WTC11 (cell line): Measurements from ENCODE around the gene HNF1A. TPM values are rescaled to one million over a fixed set of nuclear protein-coding genes. Genes with fewer than 3 reads are reported as not detected.

Experiments used
- ATAC-seq: fragments of 200-7000 bp; cut with Tn5 transposase; 2 replicates; pipeline ENCODE4 v1.10.0; 2021; ENCODE audit warnings: mild to moderate bottlenecking, moderate library complexity
- CTCF ChIA-PET: fragments of 300-600 bp; sonication (Branson Sonifier 250); formaldehyde crosslinking; loops from one replicate; lab custom pipeline; 2021; ENCODE audit warnings: antibody characterized with exemption; lab: Charles Lee
- POLR2A ChIA-PET: fragments of 350-600 bp; sonication (Branson Sonifier 250); formaldehyde crosslinking; loops from one replicate; lab custom pipeline; 2021; ENCODE audit warnings: antibody characterized with exemption; lab: Charles Lee
- DNase-seq: peaks from one replicate; pipeline ENCODE4 v3.0.0; 2021; ENCODE audit warnings: low spot score
- H3K27ac Mint-ChIP-seq: 2 replicates; pipeline ENCODE4 v1.8.0; 2021; ENCODE audit warnings: mixed read lengths
- H3K27me3 Mint-ChIP-seq: 2 replicates; pipeline ENCODE4 v1.8.0; 2021; ENCODE audit warnings: low read depth, mild to moderate bottlenecking, moderate library complexity, mixed read lengths
- H3K36me3 Mint-ChIP-seq: 2 replicates; pipeline ENCODE4 v1.8.0; 2021; ENCODE audit warnings: mixed read lengths
- H3K4me1 Mint-ChIP-seq: 2 replicates; pipeline ENCODE4 v1.8.0; 2022; ENCODE audit warnings: mixed read lengths
- H3K4me3 Mint-ChIP-seq: 2 replicates; pipeline ENCODE4 v1.8.0; 2021; ENCODE audit warnings: mild to moderate bottlenecking, moderate library complexity, mixed read lengths
- H3K9me3 Mint-ChIP-seq: 2 replicates; pipeline ENCODE4 v1.8.0; 2021; ENCODE audit warnings: mixed read lengths
- CBFB ChIP-seq: sonication (generic); formaldehyde crosslinking; IDR thresholded peaks from 2 replicates; pipeline ENCODE4 v1.8.1; 2022; ENCODE audit warnings: mild to moderate bottlenecking, low read depth, missing genetic modification reagents
- CREB1 ChIP-seq: sonication (generic); formaldehyde crosslinking; IDR thresholded peaks from 2 replicates; pipeline ENCODE4 v1.8.0; 2023; ENCODE audit warnings: mild to moderate bottlenecking, missing genetic modification reagents
- CREM ChIP-seq: sonication (generic); formaldehyde crosslinking; IDR thresholded peaks from 2 replicates; pipeline ENCODE4 v1.8.1; 2022; ENCODE audit warnings: mild to moderate bottlenecking, missing genetic modification reagents, moderate library complexity
- EMX1 ChIP-seq: fragments of 250-450 bp; sonication (Bioruptor Pico); IDR thresholded peaks from 2 replicates; pipeline ENCODE4 v1.8.0; 2021; ENCODE audit warnings: mild to moderate bottlenecking
- GTF2I ChIP-seq: fragments of 250-450 bp; sonication (Bioruptor Pico); conservative IDR thresholded peaks from 2 replicates; pipeline ENCODE4 v1.4.0; 2021; ENCODE audit warnings: mild to moderate bottlenecking
- MXD4 ChIP-seq: fragments of 250-450 bp; sonication (Bioruptor Pico); IDR thresholded peaks from 2 replicates; pipeline ENCODE4 v1.8.0; 2021; ENCODE audit warnings: mild to moderate bottlenecking, moderate library complexity, borderline replicate concordance
- NFYB ChIP-seq: sonication (generic); formaldehyde crosslinking; conservative IDR thresholded peaks from 2 replicates; pipeline ENCODE4 v1.8.0; 2022; ENCODE audit warnings: low read depth, missing genetic modification reagents
- OVOL2 ChIP-seq: fragments of 250-450 bp; sonication (Bioruptor Pico); IDR thresholded peaks from 2 replicates; pipeline ENCODE4 v1.9.0; 2021; ENCODE audit warnings: mild to moderate bottlenecking, borderline replicate concordance
- RORB ChIP-seq: fragments of 250-450 bp; sonication (Bioruptor Pico); IDR thresholded peaks from 2 replicates; pipeline ENCODE4 v1.9.0; 2021; ENCODE audit warnings: mild to moderate bottlenecking
- SMAD4 ChIP-seq: sonication (generic); formaldehyde crosslinking; IDR thresholded peaks from 2 replicates; pipeline ENCODE4 v1.8.0; 2022; ENCODE audit warnings: mild to moderate bottlenecking, missing genetic modification reagents
- TEAD1 ChIP-seq: sonication (generic); formaldehyde crosslinking; IDR thresholded peaks from 2 replicates; pipeline ENCODE4 v1.8.0; 2022; ENCODE audit warnings: mild to moderate bottlenecking, missing genetic modification reagents
- ZBTB21 ChIP-seq: sonication (generic); formaldehyde crosslinking; IDR thresholded peaks from 2 replicates; pipeline ENCODE4 v1.8.1; 2023; ENCODE audit warnings: mild to moderate bottlenecking, missing genetic modification reagents, borderline replicate concordance
- ZNF121 ChIP-seq: sonication (generic); formaldehyde crosslinking; IDR thresholded peaks from 2 replicates; pipeline ENCODE4 v1.8.0; 2023; ENCODE audit warnings: missing genetic modification reagents
- ZNF317 ChIP-seq: sonication (generic); formaldehyde crosslinking; IDR thresholded peaks from 2 replicates; pipeline ENCODE4 v1.8.1; 2023; ENCODE audit warnings: low read depth, mild to moderate bottlenecking, moderate library complexity, missing genetic modification reagents, borderline replicate concordance
- ZNF396 ChIP-seq: fragments of 250-450 bp; sonication (Bioruptor Pico); IDR thresholded peaks from 2 replicates; pipeline ENCODE4 v1.8.0; 2021; ENCODE audit warnings: mild to moderate bottlenecking, moderate library complexity, borderline replicate concordance
- total RNA-seq: library from RNA; stranded (reverse); gene quantifications from 3 replicates; pipeline ENCODE4 v1.2.3, GENCODE V29; 2021
- TF ChIP-seq, protein P1 (sequence below): sonication (generic); formaldehyde crosslinking; IDR thresholded peaks from 2 replicates; pipeline ENCODE4 v1.8.1; 2023; ENCODE audit warnings: mild to moderate bottlenecking, missing genetic modification reagents, borderline replicate concordance
- TF ChIP-seq, protein P2 (sequence below): sonication (generic); formaldehyde crosslinking; IDR thresholded peaks from 2 replicates; pipeline ENCODE4 v1.8.0; 2022; ENCODE audit warnings: mild to moderate bottlenecking, missing genetic modification reagents
- TF ChIP-seq, protein P3 (sequence below): fragments of 250-450 bp; sonication (Bioruptor Pico); IDR thresholded peaks from 2 replicates; pipeline ENCODE4 v1.9.0; 2021; ENCODE audit warnings: moderate library complexity, mild to moderate bottlenecking, inconsistent platforms, borderline replicate concordance
- TF ChIP-seq, protein P4 (sequence below): fragments of 250-450 bp; sonication (Bioruptor Pico); IDR thresholded peaks from 2 replicates; pipeline ENCODE4 v1.9.0; 2021; ENCODE audit warnings: mild to moderate bottlenecking, borderline replicate concordance

Gene HNF1A
- total RNA-seq, 1 experiment from 2014 or later, result not detected

DNA sequence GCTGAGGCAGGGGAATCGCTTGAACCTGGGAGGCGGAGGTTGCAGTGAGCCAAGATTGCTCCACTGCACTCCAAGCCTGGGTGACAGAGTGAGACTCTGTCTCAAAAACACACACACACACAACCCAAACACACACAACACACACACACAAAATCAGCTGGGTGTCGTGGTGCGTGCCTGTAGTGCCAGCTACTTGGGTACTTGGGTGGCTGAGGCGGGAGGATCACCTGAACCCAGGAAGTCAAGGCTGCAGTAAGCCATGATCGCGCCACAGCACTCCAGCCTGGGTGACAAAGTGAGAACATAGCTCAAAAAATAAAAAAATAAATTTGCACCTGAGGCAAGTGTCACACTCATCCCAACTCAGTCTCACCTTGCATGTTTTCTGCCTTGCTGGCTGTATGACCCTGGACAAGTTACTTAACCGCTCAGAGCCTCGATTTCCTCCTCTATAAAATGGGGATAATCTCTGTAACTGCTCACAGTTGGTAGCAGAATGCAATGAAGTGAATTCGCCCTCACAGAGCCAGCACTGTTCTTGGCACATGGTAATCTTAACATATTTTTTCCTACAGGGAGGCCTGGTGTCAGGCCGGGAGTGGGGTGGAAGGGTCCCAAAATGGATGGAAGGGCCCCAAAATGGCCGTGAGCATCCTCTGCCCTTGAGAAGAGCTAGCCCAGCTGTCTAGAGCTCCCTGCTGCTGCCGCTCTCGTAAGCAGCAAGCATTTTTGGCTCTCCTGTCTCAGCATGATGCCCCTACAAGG lies 630 bp upstream of the HNF1A start:
- no peak overlapping the region for H3K27ac Mint-ChIP-seq
- ChIA-PET POLR2A (no interaction called here), CTCF (interaction anchor here (0.6 to 4.6 kb wide), 5 partner anchors 24 to 420 kb away, joined by 3 to 35 read pairs (median 3); no protein-coding TSS in a partner anchor)
- no peak overlapping the region for H3K4me3 Mint-ChIP-seq
- H3K27me3 Mint-ChIP-seq, result no peaks in the 10 kb centered on the region
- H3K36me3 Mint-ChIP-seq, result no peaks in the 10 kb centered on the region
- no peaks in the 10 kb centered on the region for H3K9me3 Mint-ChIP-seq
- ATAC-seq, result no peak
- H3K4me1 Mint-ChIP-seq, result peaks cover 18% of the 10 kb centered on the region
- no peak for DNase-seq
- TF ChIP-seq CBFB (CRISPR knock-in tag) (no peak), ZBTB21 (CRISPR knock-in tag) (no peak), NFYB (CRISPR knock-in tag) (no peak), MXD4 (CRISPR knock-in tag) (no peak), OVOL2 (CRISPR knock-in tag) (no peak), GTF2I (CRISPR knock-in tag) (no peak), TEAD1 (no peak), RORB (CRISPR knock-in tag) (no peak), CREB1 (CRISPR knock-in tag) (no peak), SMAD4 (CRISPR knock-in tag) (no peak), EMX1 (CRISPR knock-in tag) (no peak)
- TF ChIP-seq, protein P1, sequence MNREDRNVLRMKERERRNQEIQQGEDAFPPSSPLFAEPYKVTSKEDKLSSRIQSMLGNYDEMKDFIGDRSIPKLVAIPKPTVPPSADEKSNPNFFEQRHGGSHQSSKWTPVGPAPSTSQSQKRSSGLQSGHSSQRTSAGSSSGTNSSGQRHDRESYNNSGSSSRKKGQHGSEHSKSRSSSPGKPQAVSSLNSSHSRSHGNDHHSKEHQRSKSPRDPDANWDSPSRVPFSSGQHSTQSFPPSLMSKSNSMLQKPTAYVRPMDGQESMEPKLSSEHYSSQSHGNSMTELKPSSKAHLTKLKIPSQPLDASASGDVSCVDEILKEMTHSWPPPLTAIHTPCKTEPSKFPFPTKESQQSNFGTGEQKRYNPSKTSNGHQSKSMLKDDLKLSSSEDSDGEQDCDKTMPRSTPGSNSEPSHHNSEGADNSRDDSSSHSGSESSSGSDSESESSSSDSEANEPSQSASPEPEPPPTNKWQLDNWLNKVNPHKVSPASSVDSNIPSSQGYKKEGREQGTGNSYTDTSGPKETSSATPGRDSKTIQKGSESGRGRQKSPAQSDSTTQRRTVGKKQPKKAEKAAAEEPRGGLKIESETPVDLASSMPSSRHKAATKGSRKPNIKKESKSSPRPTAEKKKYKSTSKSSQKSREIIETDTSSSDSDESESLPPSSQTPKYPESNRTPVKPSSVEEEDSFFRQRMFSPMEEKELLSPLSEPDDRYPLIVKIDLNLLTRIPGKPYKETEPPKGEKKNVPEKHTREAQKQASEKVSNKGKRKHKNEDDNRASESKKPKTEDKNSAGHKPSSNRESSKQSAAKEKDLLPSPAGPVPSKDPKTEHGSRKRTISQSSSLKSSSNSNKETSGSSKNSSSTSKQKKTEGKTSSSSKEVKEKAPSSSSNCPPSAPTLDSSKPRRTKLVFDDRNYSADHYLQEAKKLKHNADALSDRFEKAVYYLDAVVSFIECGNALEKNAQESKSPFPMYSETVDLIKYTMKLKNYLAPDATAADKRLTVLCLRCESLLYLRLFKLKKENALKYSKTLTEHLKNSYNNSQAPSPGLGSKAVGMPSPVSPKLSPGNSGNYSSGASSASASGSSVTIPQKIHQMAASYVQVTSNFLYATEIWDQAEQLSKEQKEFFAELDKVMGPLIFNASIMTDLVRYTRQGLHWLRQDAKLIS, result no peak

DNA sequence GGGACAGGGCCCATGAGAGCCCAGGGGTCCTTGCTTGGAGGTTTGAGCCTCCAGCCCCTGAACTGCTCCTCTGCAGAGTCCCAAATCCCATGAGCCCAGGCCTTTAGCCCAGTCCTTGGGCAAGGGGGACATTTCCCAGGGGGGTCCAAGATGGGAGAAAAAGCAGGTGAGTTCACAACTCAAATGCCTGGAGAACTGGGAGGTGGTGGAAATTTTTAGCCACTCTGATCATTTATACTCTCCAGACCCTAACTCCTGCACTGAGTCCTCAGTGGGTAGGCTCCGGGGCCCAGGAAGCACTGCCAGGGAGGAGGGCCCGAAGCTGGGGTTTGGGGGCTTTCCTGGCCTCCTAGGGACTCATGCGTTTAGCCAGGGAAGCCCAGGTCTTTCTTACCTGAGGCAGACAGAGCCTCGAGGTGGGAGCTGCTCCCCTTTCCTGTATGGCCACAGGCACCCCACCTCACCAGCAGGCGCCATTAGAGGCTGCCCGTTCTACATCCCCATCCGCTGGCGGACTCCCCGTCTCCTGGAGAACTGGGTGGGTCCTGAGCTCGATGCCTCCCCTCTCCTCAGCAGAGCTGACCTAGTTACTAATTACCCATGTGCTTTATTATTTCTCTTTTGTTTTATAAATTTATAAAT lies 998 bp downstream of the HNF1A start:
- H3K27ac Mint-ChIP-seq, result no peak overlapping the region
- ChIA-PET POLR2A (no interaction called here), CTCF (interaction anchor here (4.6 kb wide), 1 partner anchor 26 kb away, joined by 35 read pairs; no protein-coding TSS in a partner anchor)
- H3K4me1 Mint-ChIP-seq, result peaks cover 15% of the 10 kb centered on the region
- H3K27me3 Mint-ChIP-seq, result no peaks in the 10 kb centered on the region
- DNase-seq, result no peak
- H3K9me3 Mint-ChIP-seq, result no peaks in the 10 kb centered on the region
- no peak overlapping the region for H3K4me3 Mint-ChIP-seq
- TF ChIP-seq, protein P2, sequence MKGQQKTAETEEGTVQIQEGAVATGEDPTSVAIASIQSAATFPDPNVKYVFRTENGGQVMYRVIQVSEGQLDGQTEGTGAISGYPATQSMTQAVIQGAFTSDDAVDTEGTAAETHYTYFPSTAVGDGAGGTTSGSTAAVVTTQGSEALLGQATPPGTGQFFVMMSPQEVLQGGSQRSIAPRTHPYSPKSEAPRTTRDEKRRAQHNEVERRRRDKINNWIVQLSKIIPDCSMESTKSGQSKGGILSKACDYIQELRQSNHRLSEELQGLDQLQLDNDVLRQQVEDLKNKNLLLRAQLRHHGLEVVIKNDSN (CRISPR knock-in tag), result no peak
- TF ChIP-seq TEAD1 (no peak), CREM (CRISPR knock-in tag) (no peak), ZNF121 (CRISPR knock-in tag) (no peak)
- no peak for ATAC-seq
- H3K36me3 Mint-ChIP-seq, result no peaks in the 10 kb centered on the region

DNA sequence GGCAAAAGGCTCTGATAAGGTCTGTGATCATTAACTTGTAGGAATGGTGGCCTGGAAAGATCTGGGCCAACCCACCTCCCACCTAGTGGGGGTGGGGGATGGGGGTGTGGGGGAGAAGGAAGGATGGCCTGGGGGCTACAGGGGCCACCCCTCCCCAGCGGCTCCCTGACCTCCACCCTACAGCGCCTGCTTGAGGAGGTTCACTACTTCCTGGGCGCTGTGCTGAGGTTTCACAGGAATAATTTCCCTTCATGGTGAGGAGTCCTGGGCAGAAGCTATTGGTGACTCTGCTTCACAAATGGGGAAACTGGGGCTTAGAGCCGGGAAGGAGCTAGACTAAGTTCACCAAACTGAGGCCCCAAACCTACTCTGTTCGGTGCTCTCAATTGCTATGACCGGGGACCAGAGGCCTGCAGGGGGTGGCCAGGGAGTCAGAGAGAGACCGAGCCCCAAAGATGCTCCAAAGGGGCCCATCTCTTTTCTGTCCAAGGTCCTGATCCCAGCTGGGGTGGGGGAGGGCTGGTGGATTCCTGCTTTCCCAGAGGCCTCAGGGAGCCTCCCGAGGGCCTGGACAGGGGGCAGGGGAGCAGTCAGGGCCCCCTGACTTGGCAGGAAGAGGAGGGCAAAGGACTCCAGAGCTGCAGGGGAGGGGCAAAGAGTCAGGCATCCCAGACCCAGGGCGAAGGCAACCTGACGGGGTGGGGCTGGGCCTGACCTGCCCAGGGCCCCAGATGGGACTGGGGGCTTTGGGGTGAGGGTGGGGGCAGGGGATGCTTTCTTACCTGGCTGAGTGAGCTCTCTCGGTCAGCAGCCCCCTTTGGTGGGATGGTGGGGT lies 1.7 kb downstream of the HNF1A start:
- ATAC-seq, result peak; percentile 55
- Mint-ChIP-seq H3K27ac (no peak overlapping the region), H3K4me1 (peaks cover 17% of the 10 kb centered on the region), H3K27me3 (no peaks in the 10 kb centered on the region), H3K4me3 (no peak overlapping the region), H3K36me3 (no peaks in the 10 kb centered on the region), H3K9me3 (no peaks in the 10 kb centered on the region)
- ChIA-PET CTCF (interaction anchor here (0.8 to 4.6 kb wide), 5 partner anchors 8 to 331 kb away, joined by 3 to 35 read pairs (median 6); no protein-coding TSS in a partner anchor), POLR2A (no interaction called here)
- peak; percentile 38 for DNase-seq
- no peak for TF ChIP-seq ZNF396 (CRISPR knock-in tag)
- TF ChIP-seq ZNF317, result no peak
- TF ChIP-seq, protein P3, sequence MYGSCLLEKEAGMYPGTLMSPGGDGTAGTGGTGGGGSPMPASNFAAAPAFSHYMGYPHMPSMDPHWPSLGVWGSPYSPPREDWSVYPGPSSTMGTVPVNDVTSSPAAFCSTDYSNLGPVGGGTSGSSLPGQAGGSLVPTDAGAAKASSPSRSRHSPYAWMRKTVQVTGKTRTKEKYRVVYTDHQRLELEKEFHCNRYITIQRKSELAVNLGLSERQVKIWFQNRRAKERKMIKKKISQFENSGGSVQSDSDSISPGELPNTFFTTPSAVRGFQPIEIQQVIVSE, result no peak
- no peak for TF ChIP-seq ZNF121 (CRISPR knock-in tag)
- TF ChIP-seq, protein P4, sequence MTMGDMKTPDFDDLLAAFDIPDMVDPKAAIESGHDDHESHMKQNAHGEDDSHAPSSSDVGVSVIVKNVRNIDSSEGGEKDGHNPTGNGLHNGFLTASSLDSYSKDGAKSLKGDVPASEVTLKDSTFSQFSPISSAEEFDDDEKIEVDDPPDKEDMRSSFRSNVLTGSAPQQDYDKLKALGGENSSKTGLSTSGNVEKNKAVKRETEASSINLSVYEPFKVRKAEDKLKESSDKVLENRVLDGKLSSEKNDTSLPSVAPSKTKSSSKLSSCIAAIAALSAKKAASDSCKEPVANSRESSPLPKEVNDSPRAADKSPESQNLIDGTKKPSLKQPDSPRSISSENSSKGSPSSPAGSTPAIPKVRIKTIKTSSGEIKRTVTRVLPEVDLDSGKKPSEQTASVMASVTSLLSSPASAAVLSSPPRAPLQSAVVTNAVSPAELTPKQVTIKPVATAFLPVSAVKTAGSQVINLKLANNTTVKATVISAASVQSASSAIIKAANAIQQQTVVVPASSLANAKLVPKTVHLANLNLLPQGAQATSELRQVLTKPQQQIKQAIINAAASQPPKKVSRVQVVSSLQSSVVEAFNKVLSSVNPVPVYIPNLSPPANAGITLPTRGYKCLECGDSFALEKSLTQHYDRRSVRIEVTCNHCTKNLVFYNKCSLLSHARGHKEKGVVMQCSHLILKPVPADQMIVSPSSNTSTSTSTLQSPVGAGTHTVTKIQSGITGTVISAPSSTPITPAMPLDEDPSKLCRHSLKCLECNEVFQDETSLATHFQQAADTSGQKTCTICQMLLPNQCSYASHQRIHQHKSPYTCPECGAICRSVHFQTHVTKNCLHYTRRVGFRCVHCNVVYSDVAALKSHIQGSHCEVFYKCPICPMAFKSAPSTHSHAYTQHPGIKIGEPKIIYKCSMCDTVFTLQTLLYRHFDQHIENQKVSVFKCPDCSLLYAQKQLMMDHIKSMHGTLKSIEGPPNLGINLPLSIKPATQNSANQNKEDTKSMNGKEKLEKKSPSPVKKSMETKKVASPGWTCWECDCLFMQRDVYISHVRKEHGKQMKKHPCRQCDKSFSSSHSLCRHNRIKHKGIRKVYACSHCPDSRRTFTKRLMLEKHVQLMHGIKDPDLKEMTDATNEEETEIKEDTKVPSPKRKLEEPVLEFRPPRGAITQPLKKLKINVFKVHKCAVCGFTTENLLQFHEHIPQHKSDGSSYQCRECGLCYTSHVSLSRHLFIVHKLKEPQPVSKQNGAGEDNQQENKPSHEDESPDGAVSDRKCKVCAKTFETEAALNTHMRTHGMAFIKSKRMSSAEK, result no peak
